GM10266 (cell line): ENCODE results near the gene FRAS1.

Experiments used
- DNase-seq: peaks from one replicate; pipeline ENCODE4 v3.0.0; 2012; ENCODE audit errors: extremely low spot score
- TF ChIP-seq, protein P1 (sequence below): IDR thresholded peaks from 2 replicates; pipeline ENCODE4 v1.5.1; 2012; ENCODE audit warnings: mild to moderate bottlenecking, low read depth; ENCODE audit not compliant: control insufficient read depth, insufficient read depth; ENCODE audit errors: missing control alignments

The FRAS1 gene

DNA sequence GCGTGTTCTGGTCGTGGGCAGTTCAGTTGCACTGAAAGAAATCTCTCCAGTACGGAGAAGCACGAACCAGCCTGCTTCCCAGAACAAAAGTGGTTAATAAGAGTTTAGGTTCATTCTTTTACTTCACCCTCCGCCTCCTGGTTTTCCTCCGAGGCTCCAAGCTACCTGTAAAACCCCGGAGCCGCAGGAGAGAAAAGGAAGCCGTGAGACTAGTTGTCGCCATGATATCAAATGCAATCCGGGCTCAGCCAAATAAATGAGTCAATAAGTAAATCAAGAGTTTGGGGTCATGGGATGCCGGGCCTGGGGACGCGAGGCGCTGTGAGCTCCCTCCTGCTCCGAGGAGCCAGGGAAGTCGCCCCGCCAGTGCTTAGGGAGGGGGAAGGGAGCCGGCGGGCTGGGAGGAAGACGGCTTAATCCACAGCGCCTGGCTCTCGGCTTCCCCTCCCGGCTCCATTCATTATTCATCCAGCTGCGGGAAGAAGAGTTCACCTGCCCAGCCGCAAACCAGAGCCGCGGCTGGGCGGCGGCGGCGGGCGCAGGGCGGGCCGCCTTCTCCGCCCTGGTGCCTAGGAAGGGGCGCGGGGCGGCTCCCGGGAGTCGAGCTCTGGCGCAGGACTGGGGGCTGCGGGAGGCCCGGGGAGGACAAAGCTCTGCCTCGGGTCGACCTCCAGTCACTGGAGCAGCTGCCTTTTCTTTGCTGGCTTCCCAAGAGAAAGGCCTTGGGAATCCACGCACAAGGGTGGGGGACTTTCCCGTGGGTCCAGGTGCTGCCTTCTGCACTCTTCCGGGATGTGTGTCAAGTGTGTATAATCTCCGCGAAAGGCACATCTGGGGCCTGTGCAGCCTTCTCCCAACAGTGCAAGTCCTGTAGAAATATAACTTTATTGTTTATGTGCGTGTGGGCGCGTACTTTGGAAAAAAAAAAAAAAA is 1.7 kb downstream of the FRAS1 start:
- TF ChIP-seq, protein P1, sequence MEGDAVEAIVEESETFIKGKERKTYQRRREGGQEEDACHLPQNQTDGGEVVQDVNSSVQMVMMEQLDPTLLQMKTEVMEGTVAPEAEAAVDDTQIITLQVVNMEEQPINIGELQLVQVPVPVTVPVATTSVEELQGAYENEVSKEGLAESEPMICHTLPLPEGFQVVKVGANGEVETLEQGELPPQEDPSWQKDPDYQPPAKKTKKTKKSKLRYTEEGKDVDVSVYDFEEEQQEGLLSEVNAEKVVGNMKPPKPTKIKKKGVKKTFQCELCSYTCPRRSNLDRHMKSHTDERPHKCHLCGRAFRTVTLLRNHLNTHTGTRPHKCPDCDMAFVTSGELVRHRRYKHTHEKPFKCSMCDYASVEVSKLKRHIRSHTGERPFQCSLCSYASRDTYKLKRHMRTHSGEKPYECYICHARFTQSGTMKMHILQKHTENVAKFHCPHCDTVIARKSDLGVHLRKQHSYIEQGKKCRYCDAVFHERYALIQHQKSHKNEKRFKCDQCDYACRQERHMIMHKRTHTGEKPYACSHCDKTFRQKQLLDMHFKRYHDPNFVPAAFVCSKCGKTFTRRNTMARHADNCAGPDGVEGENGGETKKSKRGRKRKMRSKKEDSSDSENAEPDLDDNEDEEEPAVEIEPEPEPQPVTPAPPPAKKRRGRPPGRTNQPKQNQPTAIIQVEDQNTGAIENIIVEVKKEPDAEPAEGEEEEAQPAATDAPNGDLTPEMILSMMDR = no peak
- peak; percentile 32 for DNase-seq

DNA sequence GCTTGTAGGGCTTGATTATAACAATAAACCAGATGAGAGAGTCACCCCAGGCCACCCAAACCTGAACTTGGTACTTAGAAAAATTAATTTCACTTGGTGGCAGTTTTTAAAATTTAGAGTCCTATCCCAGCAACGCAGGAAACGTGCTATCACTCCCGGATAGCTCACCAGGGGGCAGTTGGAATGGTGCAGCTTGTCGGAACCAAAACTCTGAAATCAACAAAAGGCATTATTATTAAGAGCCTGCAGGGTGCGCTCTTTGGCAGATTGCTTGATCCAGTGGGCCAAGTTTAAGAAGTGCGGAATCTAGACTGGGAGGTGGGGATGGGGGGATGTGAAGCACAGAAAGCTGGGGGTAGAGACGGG is 2.4 kb downstream of the FRAS1 start:
- peak; percentile 57 for DNase-seq

DNA sequence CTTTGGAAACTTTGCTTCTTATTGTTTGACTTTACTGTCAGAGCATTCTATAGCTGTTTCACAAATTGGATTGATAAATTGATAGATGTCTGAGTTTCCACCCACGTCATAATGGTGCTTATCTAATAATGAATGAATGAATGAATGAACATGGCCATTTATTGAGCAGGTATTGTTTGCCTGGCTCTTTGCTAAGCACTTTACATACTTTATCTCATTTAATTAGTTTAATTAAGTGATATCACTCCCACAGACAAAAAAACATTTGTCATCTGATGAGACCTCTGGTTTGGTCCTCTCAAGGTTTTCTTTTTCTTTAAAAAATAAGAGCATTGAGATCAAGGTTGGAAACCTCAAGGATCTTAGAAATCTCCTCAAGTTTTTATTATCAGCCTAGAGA is 2.8 kb downstream of the FRAS1 start:
- DNase-seq = no peak
- TF ChIP-seq, protein P1 = no peak

More for the DNA sequence above, 2.4 kb downstream of the FRAS1 start:
- TF ChIP-seq, protein P1 = peak; percentile 47

DNA sequence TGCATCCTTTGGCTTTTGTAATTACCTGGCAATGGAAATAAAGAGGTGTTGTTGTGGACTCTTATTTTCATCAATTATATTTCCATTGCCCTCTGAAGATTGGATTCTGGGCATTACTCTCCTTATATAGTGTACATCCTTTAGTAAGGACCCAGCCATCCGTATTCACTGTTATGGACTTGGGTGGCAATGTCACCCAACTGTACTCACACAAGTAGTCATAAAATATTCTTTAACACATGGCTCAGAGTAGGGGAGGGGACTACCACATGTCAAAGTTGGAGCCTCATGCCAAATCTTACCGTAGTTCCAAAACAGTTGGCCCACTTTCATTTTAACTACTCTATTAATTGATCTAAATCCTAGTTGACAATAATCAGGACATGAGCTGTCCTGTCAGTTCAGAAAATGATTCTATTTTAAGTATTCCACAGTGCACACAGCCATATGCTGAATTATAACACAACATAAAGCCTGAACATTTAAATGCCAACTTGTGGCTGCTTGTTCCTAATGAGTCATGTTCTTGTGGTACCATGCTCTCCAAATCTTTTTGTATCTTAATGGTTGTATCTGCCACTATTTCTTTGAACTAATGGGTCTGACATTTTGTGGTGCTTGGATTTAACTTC is 4.9 kb downstream of the FRAS1 start:
- DNase-seq = no peak
- TF ChIP-seq, protein P1 = no peak

DNA sequence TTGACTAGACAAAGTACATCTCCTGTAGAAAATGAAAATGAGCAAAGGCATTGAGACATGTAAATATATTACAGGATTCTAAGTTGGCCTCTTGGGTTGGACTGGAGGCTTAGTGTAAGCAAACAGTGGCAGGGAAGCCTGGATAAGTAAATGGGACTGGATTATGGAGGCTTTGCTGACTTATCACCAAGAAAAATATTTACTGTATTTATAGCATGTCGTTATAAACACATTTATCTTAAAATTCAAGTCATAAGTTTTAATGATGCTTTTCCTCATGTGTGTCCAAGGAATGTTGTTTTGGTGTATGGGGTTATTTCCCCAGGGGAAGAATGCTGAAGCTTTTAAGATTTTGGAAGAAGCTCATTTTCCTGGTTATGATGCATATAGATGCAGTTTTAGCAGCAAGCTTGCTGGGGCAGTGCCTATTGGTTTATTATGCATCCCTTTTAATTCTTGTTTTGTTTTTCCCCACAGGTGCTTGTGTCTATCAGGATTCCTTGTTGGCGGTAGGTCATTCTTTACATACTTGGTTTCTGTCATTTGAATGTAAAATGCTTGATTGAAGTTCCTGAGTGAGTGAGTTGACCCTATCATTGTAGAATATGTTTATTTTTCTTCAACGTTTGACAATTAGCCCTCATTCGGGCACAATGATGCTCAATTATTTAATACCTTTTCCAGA is 8.5 kb downstream of the FRAS1 start:
- no peak for DNase-seq
- TF ChIP-seq, protein P1 = no peak

DNA sequence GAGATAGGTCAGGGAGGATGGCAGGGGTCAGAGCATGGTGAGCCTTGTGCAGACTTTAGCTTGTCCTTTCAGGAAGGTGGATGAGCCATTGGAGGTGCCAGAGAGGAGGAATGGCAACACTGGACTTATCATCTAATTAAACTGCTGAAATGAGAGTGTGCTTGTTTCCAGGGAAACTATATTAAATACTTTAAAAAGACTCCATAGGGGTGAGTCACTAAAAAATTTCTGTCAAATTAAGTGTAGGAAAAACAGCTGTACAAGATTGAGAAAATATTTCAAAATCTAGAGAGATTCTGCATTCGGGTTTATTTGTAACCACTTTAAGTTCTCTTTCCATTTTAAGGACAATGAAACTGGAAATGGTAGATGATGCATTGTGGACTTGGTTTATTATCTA is 11.4 kb downstream of the FRAS1 start:
- DNase-seq = no peak
- TF ChIP-seq, protein P1 = no peak

DNA sequence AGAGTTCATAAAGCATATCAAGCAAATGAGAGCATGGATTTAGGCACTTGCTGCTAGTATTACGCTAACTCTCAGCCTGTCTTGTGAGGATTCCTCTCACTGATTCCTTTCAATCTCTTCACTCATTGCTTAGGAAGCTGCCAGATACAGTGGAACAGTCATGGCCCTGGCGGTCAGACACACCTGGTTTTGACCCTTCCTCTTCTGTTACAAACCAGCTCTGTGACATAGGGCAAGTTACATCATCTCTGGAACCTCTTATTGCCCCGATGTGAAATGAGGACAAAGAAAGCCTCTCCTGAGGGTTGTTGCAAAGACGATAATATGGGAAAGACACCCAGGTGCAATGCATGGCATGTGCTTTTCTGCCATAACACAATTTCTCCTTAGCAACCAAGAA is 12.2 kb downstream of the FRAS1 start:
- TF ChIP-seq, protein P1 = no peak
- DNase-seq = no peak
